K562 (cell line): Measurements from ENCODE around the gene FBXL12. TPM values are rescaled to one million over a fixed set of nuclear protein-coding genes. Genes with fewer than 3 reads are reported as not detected.

Experiments
- ASH1L ChIP-seq: fragments of 450-650 bp; IDR thresholded peaks from 2 replicates; pipeline ENCODE4 v1.6.1; 2018; ENCODE audit warnings: borderline replicate concordance, mild to moderate bottlenecking, low read depth; ENCODE audit not compliant: partially characterized antibody
- BRD9 ChIP-seq: fragments of 450-650 bp; IDR thresholded peaks from 2 replicates; pipeline ENCODE4 v1.6.1; 2018; ENCODE audit warnings: low read depth; ENCODE audit not compliant: partially characterized antibody
- CAMTA2 ChIP-seq: fragments of 250-450 bp; sonication (Bioruptor Pico); conservative IDR thresholded peaks from 2 replicates; pipeline ENCODE4 v1.5.1; 2022
- CHD1 ChIP-seq: fragments of 200-600 bp; sonication (generic); IDR thresholded peaks from one replicate; pipeline ENCODE4 v1.6.1; 2012; ENCODE audit warnings: mild to moderate bottlenecking, moderate library complexity, low read length, inconsistent platforms
- CTBP1 ChIP-seq: fragments of 450-650 bp; IDR thresholded peaks from 2 replicates; pipeline ENCODE4 v1.6.1; 2016; ENCODE audit warnings: borderline replicate concordance
- ELF4 ChIP-seq: fragments of 450-650 bp; formaldehyde crosslinking; IDR thresholded peaks from 2 replicates; pipeline ENCODE4 v1.4.0; 2022; ENCODE audit warnings: missing genetic modification characterization
- FOSL1 ChIP-seq: fragments of 200-800 bp; sonication (Bioruptor generic); conservative IDR thresholded peaks from 2 replicates; pipeline ENCODE4 v1.6.1; 2016; ENCODE audit warnings: missing genetic modification characterization, missing compliant biosample characterization
- HDAC8 ChIP-seq: fragments of 450-650 bp; IDR thresholded peaks from 2 replicates; pipeline ENCODE4 v1.6.1; 2016; ENCODE audit warnings: mild to moderate bottlenecking, missing genetic modification characterization, moderate library complexity, missing compliant biosample characterization
- MEF2A ChIP-seq: IDR thresholded peaks from 2 replicates; pipeline ENCODE4 v1.6.1; 2011; ENCODE audit warnings: low read depth, mild to moderate bottlenecking, low read length, moderate library complexity; ENCODE audit not compliant: control insufficient read depth
- MNT ChIP-seq, 2 experiments: fragments of 450-650 bp; conservative IDR thresholded peaks; 2 replicates each; pipeline ENCODE4 v1.6.1; 2017; ENCODE audit warnings: mild to moderate bottlenecking in 2 of 2, moderate library complexity in 2 of 2
- MTA1 ChIP-seq: fragments of 450-650 bp; IDR thresholded peaks from 2 replicates; pipeline ENCODE4 v1.6.1; 2017; ENCODE audit warnings: borderline replicate concordance
- NFE2 ChIP-seq: IDR thresholded peaks from 2 replicates; pipeline ENCODE4 v1.6.1; 2014; ENCODE audit warnings: antibody characterized with exemption, low read depth
- NFXL1 ChIP-seq: fragments of 450-650 bp; formaldehyde crosslinking; IDR thresholded peaks from 2 replicates; pipeline ENCODE4 v1.4.0; 2021; ENCODE audit warnings: mild to moderate bottlenecking
- PRPF4 ChIP-seq: fragments of 200-400 bp; formaldehyde crosslinking; IDR thresholded peaks from one replicate; pipeline ENCODE4 v1.6.1; 2017; ENCODE audit warnings: low read length, low read depth, mild to moderate bottlenecking; ENCODE audit not compliant: insufficient read depth, poor library complexity, severe bottlenecking
- SMARCC2 ChIP-seq: fragments of 450-650 bp; IDR thresholded peaks from 2 replicates; pipeline ENCODE4 v1.6.1; 2017; ENCODE audit warnings: antibody characterized with exemption, moderate library complexity, mild to moderate bottlenecking, low read depth
- SNRNP70 ChIP-seq: fragments of 200-400 bp; formaldehyde crosslinking; optimal IDR thresholded peaks from 2 replicates; pipeline ENCODE3; 2017; ENCODE audit warnings: low read depth, low read length
- TAL1 ChIP-seq: fragments of 450-650 bp; IDR thresholded peaks from 2 replicates; pipeline ENCODE4 v1.6.1; 2016; ENCODE audit warnings: mild to moderate bottlenecking
- TRIM24 ChIP-seq, 2 experiments: fragments of 450-650 bp; IDR thresholded peaks; 2 replicates each; pipeline ENCODE4 v1.6.1; 2016
- USF1 ChIP-seq: sonication (generic); formaldehyde crosslinking; IDR thresholded peaks from 2 replicates; pipeline ENCODE4 v1.9.0; 2022; ENCODE audit warnings: mild to moderate bottlenecking, missing genetic modification reagents
- ZKSCAN3 ChIP-seq: fragments of 250-450 bp; sonication (Bioruptor Pico); IDR thresholded peaks from 2 replicates; pipeline ENCODE4 v1.4.0; 2020
- ZNF224 ChIP-seq: sonication (generic); formaldehyde crosslinking; IDR thresholded peaks from 2 replicates; pipeline ENCODE4 v1.8.0; 2022; ENCODE audit warnings: mild to moderate bottlenecking, missing genetic modification reagents
- ZNF512 ChIP-seq: IDR thresholded peaks from 2 replicates; pipeline ENCODE4 v1.6.1; 2016; ENCODE audit warnings: missing genetic modification characterization, missing compliant biosample characterization
- polyA plus RNA-seq, 8 experiments: library from polyadenylated mRNA; depleted of rRNA in 4 of 8; stranded (reverse) in 5 of 8; unstranded in 3 of 8; fragments of >200 nt; fragmentation: Nextera tagmentation in 2 of 8; fragmentation: Illumina TruSeq in 1 of 8; extraction: Ambion mirVana in 2 of 8; extraction: Trizol in 1 of 8; gene quantifications; 2 replicates each; pipeline versions ENCODE4 v1.2.1 to v1.2.3, GENCODE V29; 2011 to 2014; ENCODE audit warnings: inconsistent platforms in 1 of 8, missing spikeins in 1 of 8
- total RNA-seq, 7 experiments: library from RNA; depleted of rRNA in 6 of 7; stranded (reverse); fragments of >200 nt in 6 of 7; fragmentation: Illumina TruSeq in 2 of 7; extraction: Trizol in 2 of 7; gene quantifications; 2 replicates each; pipeline versions ENCODE4 v1.2.1 to v1.2.3, GENCODE V29; 2011 to 2021; ENCODE audit warnings: low replicate concordance in 1 of 7
- TF ChIP-seq, protein P1 (sequence below): fragments of 450-650 bp; IDR thresholded peaks from one replicate; pipeline ENCODE4 v1.6.1; 2018; ENCODE audit warnings: mild to moderate bottlenecking, moderate library complexity; ENCODE audit not compliant: partially characterized antibody
- TF ChIP-seq, protein P2 (sequence below): sonication (generic); formaldehyde crosslinking; IDR thresholded peaks from 2 replicates; pipeline ENCODE4 v1.8.0; 2022; ENCODE audit warnings: mild to moderate bottlenecking, missing genetic modification reagents

The FBXL12 gene
- total and polyA plus RNA-seq, 9 of the 15 experiments (the other 6 are each of a cell fraction or from before 2014, with no cell fraction given), result 2.7 to 40.5 (median 26.5) TPM

GRCh38 chr19:9834726-9835506 is 16.0 kb upstream of the FBXL12 start, which contains the start of gene PIN1 (continued):
- TF ChIP-seq, protein P1, sequence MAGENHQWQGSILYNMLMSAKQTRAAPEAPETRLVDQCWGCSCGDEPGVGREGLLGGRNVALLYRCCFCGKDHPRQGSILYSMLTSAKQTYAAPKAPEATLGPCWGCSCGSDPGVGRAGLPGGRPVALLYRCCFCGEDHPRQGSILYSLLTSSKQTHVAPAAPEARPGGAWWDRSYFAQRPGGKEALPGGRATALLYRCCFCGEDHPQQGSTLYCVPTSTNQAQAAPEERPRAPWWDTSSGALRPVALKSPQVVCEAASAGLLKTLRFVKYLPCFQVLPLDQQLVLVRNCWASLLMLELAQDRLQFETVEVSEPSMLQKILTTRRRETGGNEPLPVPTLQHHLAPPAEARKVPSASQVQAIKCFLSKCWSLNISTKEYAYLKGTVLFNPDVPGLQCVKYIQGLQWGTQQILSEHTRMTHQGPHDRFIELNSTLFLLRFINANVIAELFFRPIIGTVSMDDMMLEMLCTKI, result no peak
- no peak for TF ChIP-seq TAL1
- TF ChIP-seq SMARCC2, result no peak
- no peak for TF ChIP-seq BRD9
- no peak for TF ChIP-seq ZNF224 (CRISPR knock-in tag)
- no peak for TF ChIP-seq HDAC8 (tag)
- no peak; the same call in 1 of the 2 replicates for TF ChIP-seq NFE2
- TF ChIP-seq USF1 (CRISPR knock-in tag), result 0 out of 2 replicates have a peak, but pooled peaks have one; percentile 37
- TF ChIP-seq ZNF512 (tag), result no peak
- TF ChIP-seq ASH1L, result peak; percentile 94
- peak; percentile 100 for TF ChIP-seq CTBP1
- no peak for TF ChIP-seq FOSL1 (tag)
- TF ChIP-seq PRPF4, result no peak
- no peak for TF ChIP-seq SNRNP70
- TF ChIP-seq TRIM24 (IDR thresholded peaks at IDR 0.05), result no peak
- no peak for TF ChIP-seq CHD1
- peak; percentile 14 to 70; a peak in 1 of 4 replicates for TF ChIP-seq MNT (conservative IDR thresholded peaks at IDR 0.05)
- no peak for TF ChIP-seq NFXL1 (CRISPR knock-in tag)
- peak; percentile 54; the same call in 1 of the 2 replicates for TF ChIP-seq MTA1
- TF ChIP-seq ZKSCAN3 (CRISPR knock-in tag), result no peak
- no peak for TF ChIP-seq CAMTA2
- TF ChIP-seq, protein P2, sequence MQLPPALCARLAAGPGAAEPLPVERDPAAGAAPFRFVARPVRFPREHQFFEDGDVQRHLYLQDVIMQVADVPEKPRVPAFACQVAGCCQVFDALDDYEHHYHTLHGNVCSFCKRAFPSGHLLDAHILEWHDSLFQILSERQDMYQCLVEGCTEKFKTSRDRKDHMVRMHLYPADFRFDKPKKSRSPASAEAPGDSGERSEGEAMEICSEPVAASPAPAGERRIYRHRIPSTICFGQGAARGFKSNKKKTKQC, result peak; percentile 62; the same call in 1 of the 2 replicates
- 0 out of 2 replicates have a peak, but pooled peaks have one; percentile 51 for TF ChIP-seq ELF4 (CRISPR knock-in tag)
- no peak for TF ChIP-seq MEF2A
